ENCODE measurements around the gene UCMA.

The UCMA gene

DNA sequence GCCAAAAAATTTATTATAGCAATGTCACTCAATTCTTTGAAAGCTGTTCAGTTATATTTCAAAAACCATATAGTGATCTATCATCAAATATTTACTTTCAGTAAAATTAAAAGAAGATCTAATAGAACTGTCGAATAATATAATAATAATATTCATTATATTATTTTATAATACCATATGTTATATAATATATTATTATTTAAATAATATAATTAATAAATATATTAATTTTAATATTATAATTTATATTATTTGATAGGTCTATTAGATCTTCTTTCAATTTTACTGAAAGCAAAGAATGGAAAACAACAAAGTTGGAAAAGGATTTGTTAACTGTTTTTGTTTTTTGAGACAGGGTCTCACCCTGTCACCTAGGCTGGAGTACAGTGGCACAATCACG is 22.5 kb upstream of the UCMA start:
- Histone ChIP-seq H4K91ac (ENCODE audit: low read length) (no peak overlapping the region), H3K36me3 (ENCODE audit: control insufficient read depth in 1 of 2, insufficient read depth in 2 of 2, low read depth in 1 of 2, low read length in 2 of 2) (no peaks in the 10 kb centered on the region)

GRCh38 chr10:13253726-13254125 is 19.6 kb upstream of the UCMA start:
- H3K14ac ChIP-seq (ENCODE audit: low read length in 2 of 2): no peak overlapping the region
- no peaks in the 10 kb centered on the region for H3K9me3 ChIP-seq (ENCODE audit: control insufficient read depth, low read length)
- no peak overlapping the region for H2BK120ac ChIP-seq (ENCODE audit: low read depth, low read length)
- no peak overlapping the region for H4K91ac ChIP-seq (ENCODE audit: low read length)
- peaks cover 0 to 8% of the 10 kb centered on the region in 2 experiments for H3K27me3 ChIP-seq (ENCODE audit: control insufficient read depth in 1 of 2, insufficient read depth in 1 of 2, low read length in 2 of 2)
- 92% methylated on average over 4 of the region's 4 CpGs for WGBS
- H3K79me1 ChIP-seq (replicated peaks; ENCODE audit: low read length, poor library complexity, severe bottlenecking): no peaks in the 10 kb centered on the region
- no peak overlapping the region for H3K4me2 ChIP-seq (ENCODE audit: low read length, poor library complexity, severe bottlenecking)
- H3K9ac ChIP-seq (ENCODE audit: low read length): no peak overlapping the region
- H2AFZ ChIP-seq (ENCODE audit: low read depth, low read length): no peak overlapping the region
- no peak overlapping the region for H3K18ac ChIP-seq (ENCODE audit: low read depth in 1 of 2, low read length in 2 of 2)
- H3K36me3 ChIP-seq (ENCODE audit: control insufficient read depth in 1 of 2, insufficient read depth in 2 of 2, low read depth in 1 of 2, low read length in 2 of 2): no peaks in the 10 kb centered on the region
- H3K4me1 ChIP-seq (ENCODE audit: control insufficient read depth, insufficient read depth, low read depth, low read length): no peaks in the 10 kb centered on the region
- no peak overlapping the region for H3K23ac ChIP-seq (ENCODE audit: low read length in 2 of 2)
- H3K27ac ChIP-seq (ENCODE audit: low read length, poor library complexity, severe bottlenecking): no peak overlapping the region
- no peak overlapping the region for H2BK12ac ChIP-seq (ENCODE audit: low read length in 2 of 2)
- H2BK5ac ChIP-seq (ENCODE audit: low read depth, low read length, poor library complexity, severe bottlenecking): no peak overlapping the region
- no peak overlapping the region for H2AK5ac ChIP-seq (ENCODE audit: low read length, severe bottlenecking)
- DNase-seq: no peak
- H3K4me3 ChIP-seq (ENCODE audit: insufficient read depth in 1 of 2, low read depth in 1 of 2, low read length in 2 of 2): no peak overlapping the region
- H3K4ac ChIP-seq (ENCODE audit: low read depth in 1 of 2, low read length in 2 of 2): no peak overlapping the region
- H2BK15ac ChIP-seq (ENCODE audit: low read depth, poor library complexity, severe bottlenecking): no peak overlapping the region
- no peak overlapping the region for H4K8ac ChIP-seq (ENCODE audit: low read length)

More for the DNA sequence above, 22.5 kb upstream of the UCMA start:
- DNase-seq: no peak
- Histone ChIP-seq H3K27ac (ENCODE audit: low read length, poor library complexity, severe bottlenecking) (no peak overlapping the region), H3K4me2 (ENCODE audit: low read length, poor library complexity, severe bottlenecking) (no peak overlapping the region), H3K9me3 (ENCODE audit: control insufficient read depth, low read length) (no peaks in the 10 kb centered on the region), H2BK5ac (ENCODE audit: low read depth, low read length, poor library complexity, severe bottlenecking) (no peak overlapping the region), H2BK15ac (ENCODE audit: low read depth, poor library complexity, severe bottlenecking) (no peak overlapping the region), H3K4ac (ENCODE audit: low read depth in 1 of 2, low read length in 2 of 2) (no peak overlapping the region), H2AFZ (ENCODE audit: low read depth, low read length) (no peak overlapping the region), H3K23ac (ENCODE audit: low read length in 2 of 2) (no peak overlapping the region), H3K79me1 (replicated peaks; ENCODE audit: low read length, poor library complexity, severe bottlenecking) (no peaks in the 10 kb centered on the region), H3K27me3 (ENCODE audit: control insufficient read depth in 1 of 2, insufficient read depth in 1 of 2, low read length in 2 of 2) (peaks cover 0 to 8% of the 10 kb centered on the region in 2 experiments), H2BK12ac (ENCODE audit: low read length in 2 of 2) (no peak overlapping the region), H3K14ac (ENCODE audit: low read length in 2 of 2) (no peak overlapping the region), H3K18ac (ENCODE audit: low read depth in 1 of 2, low read length in 2 of 2) (no peak overlapping the region), H3K4me3 (ENCODE audit: insufficient read depth in 1 of 2, low read depth in 1 of 2, low read length in 2 of 2) (no peak overlapping the region), H4K8ac (ENCODE audit: low read length) (no peak overlapping the region), H3K4me1 (ENCODE audit: control insufficient read depth, insufficient read depth, low read depth, low read length) (no peaks in the 10 kb centered on the region), H2AK5ac (ENCODE audit: low read length, severe bottlenecking) (no peak overlapping the region), H3K9ac (ENCODE audit: low read length) (no peak overlapping the region), H2BK120ac (ENCODE audit: low read depth, low read length) (no peak overlapping the region)
- WGBS: 100% methylated on average over 1 of the region's 2 CpGs

DNA sequence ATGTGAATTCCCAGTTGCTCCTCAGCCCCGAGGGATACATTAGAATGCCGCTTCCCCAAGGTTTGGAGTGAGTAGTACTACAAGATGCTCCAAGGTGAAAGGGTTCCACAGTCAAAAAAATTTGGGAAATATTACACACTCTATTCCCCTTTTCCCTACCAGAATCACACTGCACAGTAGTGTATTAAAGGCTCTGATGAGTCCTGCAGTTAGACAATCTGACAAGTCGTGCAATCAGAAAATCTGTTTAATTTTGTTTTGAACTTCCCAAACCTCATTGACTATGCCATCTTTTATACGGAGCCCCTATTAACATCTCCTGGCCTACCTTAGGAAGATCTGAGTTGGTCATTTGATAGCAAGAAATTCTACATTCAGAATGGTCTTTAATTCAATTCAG is 13.6 kb upstream of the UCMA start:
- no peak overlapping the region for H3K14ac ChIP-seq (ENCODE audit: low read length in 2 of 2)
- H3K18ac ChIP-seq (ENCODE audit: low read depth in 1 of 2, low read length in 2 of 2): no peak overlapping the region
- H4K91ac ChIP-seq (ENCODE audit: low read length): no peak overlapping the region
- no peak overlapping the region for H3K9ac ChIP-seq (ENCODE audit: low read length)
- H3K36me3 ChIP-seq (ENCODE audit: control insufficient read depth in 1 of 2, insufficient read depth in 2 of 2, low read depth in 1 of 2, low read length in 2 of 2): no peaks in the 10 kb centered on the region
- H4K8ac ChIP-seq (ENCODE audit: low read length): no peak overlapping the region
- no peaks in the 10 kb centered on the region for H3K9me3 ChIP-seq (ENCODE audit: control insufficient read depth, low read length)
- no peak overlapping the region for H3K23ac ChIP-seq (ENCODE audit: low read length in 2 of 2)
- no peak overlapping the region for H2BK5ac ChIP-seq (ENCODE audit: low read depth, low read length, poor library complexity, severe bottlenecking)
- no peaks in the 10 kb centered on the region for H3K4me1 ChIP-seq (ENCODE audit: control insufficient read depth, insufficient read depth, low read depth, low read length)
- no peak overlapping the region for H2BK120ac ChIP-seq (ENCODE audit: low read depth, low read length)
- H3K27ac ChIP-seq (ENCODE audit: low read length, poor library complexity, severe bottlenecking): no peak overlapping the region
- DNase-seq: no peak
- H2BK15ac ChIP-seq (ENCODE audit: low read depth, poor library complexity, severe bottlenecking): no peak overlapping the region
- WGBS: 94% methylated on average over 3 of the region's 4 CpGs
- no peak overlapping the region for H3K4me2 ChIP-seq (ENCODE audit: low read length, poor library complexity, severe bottlenecking)
- H2BK12ac ChIP-seq (ENCODE audit: low read length in 2 of 2): no peak overlapping the region
- H2AFZ ChIP-seq (ENCODE audit: low read depth, low read length): no peak overlapping the region
- no peak overlapping the region for H3K4me3 ChIP-seq (ENCODE audit: insufficient read depth in 1 of 2, low read depth in 1 of 2, low read length in 2 of 2)
- no peak overlapping the region for H2AK5ac ChIP-seq (ENCODE audit: low read length, severe bottlenecking)
- no peak overlapping the region for H3K4ac ChIP-seq (ENCODE audit: low read depth in 1 of 2, low read length in 2 of 2)
- no peaks in the 10 kb centered on the region for H3K79me1 ChIP-seq (replicated peaks; ENCODE audit: low read length, poor library complexity, severe bottlenecking)
- peaks cover 0 to 5% of the 10 kb centered on the region in 2 experiments for H3K27me3 ChIP-seq (ENCODE audit: control insufficient read depth in 1 of 2, insufficient read depth in 1 of 2, low read length in 2 of 2)

DNA sequence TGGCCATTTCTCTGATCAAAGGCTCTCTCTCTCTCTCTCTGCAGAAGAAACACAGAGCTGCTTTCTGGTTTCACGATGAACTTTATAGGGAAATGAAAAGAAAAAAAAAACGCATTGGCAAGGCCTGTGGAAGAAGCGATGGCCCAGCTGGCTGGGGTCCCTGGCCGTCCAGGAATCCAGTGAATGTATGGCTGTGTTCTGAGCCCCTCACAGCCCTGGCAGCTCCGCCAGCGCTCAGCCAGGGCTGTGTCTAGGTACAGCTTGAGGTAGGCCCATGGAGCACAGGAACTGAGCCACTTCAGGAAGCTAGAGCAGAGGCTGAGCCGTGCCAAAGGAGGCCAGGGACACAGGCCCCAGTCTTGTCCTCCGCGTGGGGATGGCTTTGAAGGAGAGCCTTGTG is 13.1 kb upstream of the UCMA start:
- Histone ChIP-seq H3K14ac (ENCODE audit: low read length in 2 of 2) (no peak overlapping the region), H4K8ac (ENCODE audit: low read length) (no peak overlapping the region), H2BK5ac (ENCODE audit: low read depth, low read length, poor library complexity, severe bottlenecking) (no peak overlapping the region), H3K18ac (ENCODE audit: low read depth in 1 of 2, low read length in 2 of 2) (no peak overlapping the region), H4K91ac (ENCODE audit: low read length) (no peak overlapping the region), H2AFZ (ENCODE audit: low read depth, low read length) (no peak overlapping the region), H3K4me3 (ENCODE audit: insufficient read depth in 1 of 2, low read depth in 1 of 2, low read length in 2 of 2) (no peak overlapping the region), H3K4ac (ENCODE audit: low read depth in 1 of 2, low read length in 2 of 2) (no peak overlapping the region), H2BK15ac (ENCODE audit: low read depth, poor library complexity, severe bottlenecking) (no peak overlapping the region), H3K4me2 (ENCODE audit: low read length, poor library complexity, severe bottlenecking) (no peak overlapping the region), H3K79me1 (replicated peaks; ENCODE audit: low read length, poor library complexity, severe bottlenecking) (no peaks in the 10 kb centered on the region), H3K27me3 (ENCODE audit: control insufficient read depth in 1 of 2, insufficient read depth in 1 of 2, low read length in 2 of 2) (peaks cover 0 to 5% of the 10 kb centered on the region in 2 experiments), H3K4me1 (ENCODE audit: control insufficient read depth, insufficient read depth, low read depth, low read length) (no peaks in the 10 kb centered on the region), H2AK5ac (ENCODE audit: low read length, severe bottlenecking) (no peak overlapping the region), H3K9ac (ENCODE audit: low read length) (no peak overlapping the region), H3K9me3 (ENCODE audit: control insufficient read depth, low read length) (no peaks in the 10 kb centered on the region), H3K36me3 (ENCODE audit: control insufficient read depth in 1 of 2, insufficient read depth in 2 of 2, low read depth in 1 of 2, low read length in 2 of 2) (no peaks in the 10 kb centered on the region), H3K27ac (ENCODE audit: low read length, poor library complexity, severe bottlenecking) (no peak overlapping the region), H3K23ac (ENCODE audit: low read length in 2 of 2) (no peak overlapping the region), H2BK120ac (ENCODE audit: low read depth, low read length) (no peak overlapping the region), H2BK12ac (ENCODE audit: low read length in 2 of 2) (no peak overlapping the region)
- no peak for DNase-seq
- WGBS: 79% methylated on average over 9 of the region's 9 CpGs
